HPDE6-E6E7 (cell line): ENCODE measurements around the gene DCLK1.

ENCODE experiments used
- DNase-seq: peaks from one replicate; pipeline ENCODE4 v3.0.0; 2011; ENCODE audit warnings: missing footprints; ENCODE audit errors: extremely low spot score

The DCLK1 gene

DNA sequence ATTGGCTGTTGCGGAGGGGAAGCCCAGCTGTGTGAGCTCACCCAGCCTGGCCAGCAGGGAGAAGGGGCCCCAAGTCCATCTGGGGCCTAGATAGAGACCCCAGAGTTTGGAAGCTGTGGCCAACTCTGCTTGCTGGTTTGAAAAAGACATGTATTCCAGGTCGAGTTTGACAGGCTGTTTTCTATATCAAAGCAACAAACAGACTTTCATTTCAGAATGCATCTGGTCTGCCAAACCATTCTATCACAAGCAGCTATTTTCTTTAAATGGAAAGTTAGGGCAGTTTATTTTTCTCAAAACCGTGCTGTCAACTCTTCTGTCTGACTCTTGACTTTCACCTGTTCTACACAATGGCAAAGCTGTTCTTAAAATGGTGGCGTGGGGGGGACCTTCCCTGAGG is 185.8 kb downstream of the DCLK1 start:
- no peak for DNase-seq

DNA sequence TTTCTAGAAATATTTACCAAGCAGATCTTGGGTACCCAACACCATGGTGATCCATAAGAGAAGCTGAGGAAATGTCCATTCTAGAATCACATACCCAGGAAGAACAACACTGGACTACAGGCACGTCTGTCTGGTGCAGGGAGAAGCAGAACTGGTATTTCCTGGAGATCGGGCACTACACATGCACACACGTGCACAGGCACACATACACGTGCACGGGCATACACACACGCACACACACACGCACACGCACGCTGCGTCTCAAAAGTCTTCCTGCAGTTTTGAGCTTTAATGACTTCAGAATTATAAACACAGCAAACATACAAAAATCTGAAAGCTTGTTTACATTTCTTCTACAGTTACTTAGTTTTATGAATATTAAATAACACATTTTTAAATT is 189.8 kb downstream of the DCLK1 start:
- DNase-seq, result no peak

DNA sequence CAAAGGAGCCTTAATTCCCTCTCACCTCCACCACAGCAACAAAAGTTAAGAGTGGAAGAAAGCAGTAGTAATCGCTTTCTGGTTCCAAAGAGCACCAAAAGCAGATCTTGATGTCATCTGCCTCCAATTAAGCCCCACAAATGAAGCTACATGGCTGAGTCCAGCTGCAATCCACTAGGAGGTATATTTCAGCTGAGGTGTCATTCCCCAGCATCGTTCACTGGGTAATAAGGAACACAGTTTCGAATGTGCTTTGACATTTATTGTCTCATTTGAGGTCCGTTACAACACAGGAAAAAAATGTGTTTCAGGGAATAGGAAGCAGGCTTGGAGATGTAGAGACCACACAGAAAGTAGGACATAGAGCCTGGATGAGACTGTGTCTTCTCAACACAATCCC is 190.4 kb downstream of the DCLK1 start:
- DNase-seq, result no peak

DNA sequence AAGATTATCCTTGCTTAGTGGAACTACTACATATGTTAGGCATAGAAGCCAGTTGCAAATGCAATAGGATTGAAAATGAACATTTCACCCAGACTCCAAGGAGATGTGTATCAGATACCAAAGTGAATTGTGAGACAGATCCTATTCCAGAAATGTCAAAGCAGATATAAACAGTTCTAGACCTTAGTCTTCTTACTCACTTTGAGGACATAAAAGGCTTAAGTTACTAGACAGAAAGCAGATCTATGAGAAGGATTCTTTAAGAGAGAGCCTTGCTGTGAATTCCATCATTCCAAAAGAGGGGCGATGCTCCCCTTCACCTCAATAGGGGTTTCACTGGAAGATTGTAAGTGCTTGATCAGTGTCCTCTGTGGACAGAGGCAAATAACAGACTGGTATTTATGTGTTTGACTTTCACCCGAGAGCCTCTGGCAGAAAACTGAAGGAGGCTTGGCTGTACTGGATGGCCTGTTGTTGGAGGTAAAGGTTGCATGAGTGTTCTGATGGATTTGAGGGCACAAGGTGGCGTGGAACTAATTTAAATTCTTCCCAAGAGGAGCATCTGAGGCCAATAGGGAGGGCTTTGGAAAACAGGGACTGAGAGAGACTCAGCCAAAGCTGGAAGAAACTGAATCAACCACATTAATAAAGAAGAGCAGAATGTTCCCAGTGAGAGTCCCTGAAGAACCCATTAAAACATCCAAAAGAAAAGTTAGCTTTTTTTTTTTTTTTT is 194.8 kb downstream of the DCLK1 start:
- no peak for DNase-seq

DNA sequence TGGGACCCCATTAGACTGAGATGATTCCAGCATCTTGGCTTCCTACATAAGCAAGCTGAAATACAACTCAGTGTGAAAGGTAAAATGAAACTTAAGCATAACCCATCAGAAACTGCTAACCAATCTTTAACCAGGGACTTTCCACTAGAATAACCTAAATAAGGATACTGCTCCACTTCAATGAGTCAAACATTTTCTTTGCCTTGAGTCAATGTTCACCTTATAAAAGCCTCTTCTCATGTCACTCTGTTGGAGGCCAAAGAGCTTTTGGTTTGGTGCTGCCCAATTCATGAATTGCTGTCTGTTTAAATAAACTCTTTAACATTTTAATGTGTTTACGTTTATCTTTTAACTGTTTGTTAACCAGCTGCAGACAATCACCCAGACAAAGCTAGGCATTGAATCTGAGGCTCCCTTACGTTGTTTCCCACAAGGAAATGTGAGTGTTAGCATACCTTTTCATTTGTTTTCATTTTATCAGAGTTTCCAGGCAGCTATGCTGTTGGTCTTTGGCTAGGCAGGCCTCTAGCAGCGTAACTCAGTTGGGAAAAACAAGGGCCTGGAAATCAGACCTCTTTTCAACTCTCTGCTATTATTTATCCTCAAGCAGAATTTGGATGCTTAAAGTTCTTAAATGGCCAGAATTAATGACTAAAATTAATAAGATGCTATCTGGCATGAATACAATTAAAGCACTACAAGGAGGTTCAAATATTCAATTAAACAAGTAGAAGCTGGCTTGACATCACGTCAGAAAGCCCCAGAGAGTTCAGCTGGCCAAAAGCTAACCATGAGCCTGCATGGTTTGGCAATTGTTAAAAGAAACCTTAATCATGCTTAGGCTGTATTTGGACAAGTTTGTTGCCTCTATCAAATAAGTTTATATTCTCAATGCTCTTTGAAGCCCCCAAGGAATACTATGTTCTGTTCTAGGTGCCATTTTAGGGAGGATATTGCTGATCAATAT is 200.2 kb downstream of the DCLK1 start:
- no peak for DNase-seq

DNA sequence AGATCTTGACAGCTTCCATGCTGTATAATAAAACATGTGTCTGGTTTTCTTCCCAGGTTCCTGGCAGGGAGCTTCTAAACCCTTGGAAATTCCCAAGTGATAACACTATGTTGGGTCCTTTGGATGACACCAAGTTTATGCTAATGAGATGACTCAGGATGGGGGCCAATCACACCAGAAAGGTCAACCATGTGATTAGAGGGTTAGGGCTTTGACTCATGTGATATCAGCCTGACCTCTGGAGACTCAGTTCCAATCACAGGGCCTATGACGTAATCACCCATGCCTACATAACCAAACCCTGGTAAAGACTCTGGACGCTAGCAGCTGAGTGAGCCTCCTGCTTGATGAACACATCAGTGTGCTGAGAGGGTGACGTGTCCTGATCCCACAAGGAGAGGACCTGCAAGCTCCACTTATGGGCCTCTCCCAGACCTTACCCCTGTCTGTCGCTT is 203.6 kb downstream of the DCLK1 start:
- DNase-seq, result no peak

DNA sequence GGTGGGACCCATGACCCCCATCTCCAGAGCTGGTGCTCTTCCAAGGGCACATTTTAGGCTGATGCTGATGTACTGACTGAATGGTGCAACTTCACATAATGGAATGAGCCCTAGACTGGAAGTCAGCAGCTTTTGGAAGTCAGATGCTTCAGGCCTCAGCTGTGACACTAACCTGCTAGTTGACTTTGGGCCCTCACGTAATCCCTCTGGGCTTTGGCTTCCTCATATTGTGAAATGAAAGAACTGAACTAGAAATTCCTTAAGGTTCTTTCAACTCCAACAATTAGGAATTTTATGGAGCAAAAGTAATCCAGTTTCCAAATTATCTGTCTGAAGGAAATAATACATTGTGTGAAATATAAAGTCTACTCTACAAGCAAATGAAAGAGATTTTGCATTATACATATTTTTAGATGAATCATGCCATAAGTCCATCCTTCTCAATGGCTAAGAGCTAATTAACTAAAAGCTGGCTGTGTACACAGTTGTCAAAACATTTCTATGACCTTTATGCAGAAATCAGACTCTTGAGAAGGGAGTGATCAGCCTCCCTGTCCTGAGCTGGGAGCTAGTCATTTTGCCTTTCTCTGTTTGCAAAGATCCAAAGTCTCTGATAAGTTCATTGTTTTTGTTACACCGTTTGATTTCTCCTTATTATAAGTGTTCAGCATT is 204.2 kb downstream of the DCLK1 start:
- DNase-seq, result no peak

DNA sequence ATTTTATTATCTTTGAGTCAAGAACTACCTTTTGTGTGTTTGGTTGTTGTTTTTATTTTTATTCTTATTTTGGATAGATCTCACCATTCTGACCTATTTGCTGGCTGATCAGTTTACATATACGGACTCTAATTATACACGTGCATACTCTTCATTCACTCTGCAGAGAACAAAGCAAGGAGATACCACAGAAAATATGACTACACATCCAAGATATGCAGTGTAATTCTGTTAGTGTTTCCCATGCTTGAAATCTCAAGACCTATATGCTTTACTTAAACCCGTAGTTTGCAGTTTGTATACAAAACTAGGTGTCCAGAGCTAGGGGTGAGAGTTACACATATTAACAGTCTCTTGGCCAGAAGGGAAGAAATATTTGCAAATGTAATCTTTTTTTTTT is 205.5 kb downstream of the DCLK1 start:
- DNase-seq, result no peak

DNA sequence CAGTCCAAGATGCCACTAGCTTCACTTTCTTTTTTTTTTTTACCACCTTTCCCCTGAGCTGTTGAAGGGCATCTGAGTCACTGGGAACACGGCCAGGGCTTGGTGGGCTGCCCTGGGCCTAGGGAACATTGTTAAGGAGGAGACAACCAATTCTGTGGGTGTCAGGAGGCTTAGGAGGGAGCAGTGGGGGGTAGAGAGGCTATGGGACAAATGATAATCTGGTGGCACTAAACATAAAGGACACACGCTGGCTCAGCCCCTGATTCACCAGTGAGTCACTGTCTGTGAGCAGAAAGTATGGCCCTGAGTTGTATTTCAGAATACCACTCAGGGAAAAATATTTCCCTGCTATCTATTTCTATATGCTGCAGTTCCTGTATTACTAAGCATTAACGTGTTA is 207.8 kb downstream of the DCLK1 start:
- peak; percentile 19 for DNase-seq

DNA sequence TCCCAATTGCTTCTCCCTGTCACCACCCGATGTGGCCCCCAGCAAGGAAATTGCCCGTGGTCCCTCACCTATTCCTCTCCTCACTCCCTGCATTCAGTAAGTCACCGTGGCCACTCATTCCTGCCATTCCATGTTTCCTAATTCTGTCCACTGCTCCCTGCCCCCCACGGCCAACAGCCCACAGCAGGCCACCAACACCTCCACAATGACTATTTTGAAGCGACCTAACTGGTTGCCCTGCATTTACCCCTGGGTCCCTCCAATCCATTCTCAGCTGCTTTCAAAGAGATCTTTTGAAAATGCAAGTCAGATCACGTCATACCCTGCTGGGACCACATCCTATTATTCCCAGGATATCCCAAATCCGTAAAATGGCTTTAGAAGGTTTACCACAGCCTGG is 210.4 kb downstream of the DCLK1 start:
- no peak for DNase-seq

DNA sequence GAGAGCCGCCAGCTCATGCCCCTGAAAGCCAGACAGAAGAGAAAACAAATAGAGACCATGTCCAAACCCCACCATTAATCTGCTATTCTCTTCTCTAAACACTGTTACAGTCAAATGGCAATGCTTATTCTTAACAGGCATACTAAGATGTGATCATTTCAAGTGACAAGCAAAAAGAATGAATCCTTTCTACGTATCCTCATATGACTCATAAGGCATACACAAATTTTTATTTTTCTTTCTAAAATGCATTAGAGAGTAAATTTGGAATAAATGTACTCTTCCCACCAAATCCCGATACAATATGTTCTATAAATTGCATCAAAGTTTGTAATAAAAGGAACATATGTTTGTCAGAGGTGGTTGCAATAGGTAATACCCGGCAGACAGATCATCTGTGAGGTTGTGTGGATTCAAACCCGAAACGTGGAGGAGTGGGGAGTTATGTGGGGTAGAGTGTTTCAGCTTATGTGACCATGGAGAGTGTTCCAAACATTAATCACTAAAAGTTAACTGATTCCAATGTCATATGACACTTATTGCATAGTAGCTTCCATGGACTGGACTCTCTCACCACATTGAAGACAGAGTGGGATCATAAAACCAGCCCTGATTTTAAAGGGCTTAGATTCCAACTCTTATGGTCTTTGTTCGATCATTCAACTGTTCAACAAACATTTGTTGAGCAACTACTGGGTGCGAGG is 213.1 kb downstream of the DCLK1 start:
- no peak for DNase-seq

DNA sequence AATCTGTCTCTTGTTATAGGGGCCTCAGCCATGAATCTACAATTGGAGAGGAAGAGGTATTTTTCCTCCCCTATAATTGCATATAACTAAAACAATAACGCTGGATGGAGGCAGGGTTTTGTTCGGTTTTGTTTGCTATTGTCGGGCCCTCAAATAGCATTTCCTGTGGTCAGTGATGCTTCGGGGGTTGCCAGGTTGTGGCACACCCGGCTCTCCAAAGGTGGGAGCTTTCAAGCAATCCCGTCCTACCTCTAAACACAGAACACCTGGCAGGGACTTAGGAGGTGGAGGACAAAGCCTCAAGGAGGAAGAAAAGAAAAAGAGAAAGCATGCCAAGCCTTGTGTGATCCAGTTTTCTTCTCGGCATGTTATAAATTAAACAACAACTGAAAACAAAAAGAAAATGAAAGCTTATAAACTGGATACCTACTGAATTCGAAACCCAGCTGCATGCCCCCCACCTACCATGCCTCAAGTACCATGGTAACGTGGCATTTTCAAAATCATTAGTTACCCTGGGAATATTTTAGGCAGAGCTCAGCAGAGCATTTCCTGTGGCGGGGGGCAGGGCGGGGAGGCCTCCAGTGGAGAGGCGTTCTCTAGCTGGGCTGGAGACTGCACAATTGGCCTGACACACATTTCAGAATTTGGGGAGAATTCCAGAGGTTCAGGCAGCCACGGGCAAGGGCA is 213.8 kb downstream of the DCLK1 start:
- DNase-seq, result no peak

DNA sequence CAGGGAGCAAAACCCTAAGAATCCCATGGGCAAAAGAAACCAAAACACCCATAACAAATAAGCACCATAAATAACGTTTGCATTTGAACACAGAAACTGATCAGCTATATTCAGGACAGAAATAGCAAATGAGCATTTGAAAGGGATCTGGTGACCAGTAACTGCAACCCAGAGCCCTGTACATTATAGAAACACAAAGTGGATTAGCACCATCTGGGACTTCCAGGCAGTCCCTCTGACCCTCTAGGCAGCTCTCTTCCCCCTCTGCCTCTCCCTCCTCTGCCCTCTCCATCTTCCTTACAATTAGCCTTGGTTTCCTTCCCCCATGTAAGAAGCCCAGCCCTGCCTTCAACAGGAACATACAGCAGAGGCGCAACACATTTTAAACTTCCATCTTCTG is 215.0 kb downstream of the DCLK1 start:
- DNase-seq, result no peak

DNA sequence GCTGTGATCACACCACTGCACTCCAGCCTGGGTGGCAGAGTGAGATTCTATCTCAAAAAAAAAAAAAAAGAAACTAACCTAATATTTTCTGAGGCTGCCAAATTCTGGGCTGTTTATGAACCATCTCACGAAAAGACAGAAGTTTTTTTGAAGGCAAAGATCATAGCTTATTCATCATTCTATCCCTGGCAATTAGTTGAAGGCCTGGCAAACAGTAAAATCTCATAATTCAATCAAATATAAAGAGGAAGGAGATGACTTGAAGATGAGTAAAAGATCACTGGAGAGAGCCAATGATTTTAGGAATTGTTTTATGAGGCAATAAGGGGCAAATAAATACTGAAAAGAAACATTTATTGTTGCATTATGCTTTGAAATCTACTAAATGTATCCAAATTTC is 216.5 kb downstream of the DCLK1 start:
- DNase-seq, result no peak

DNA sequence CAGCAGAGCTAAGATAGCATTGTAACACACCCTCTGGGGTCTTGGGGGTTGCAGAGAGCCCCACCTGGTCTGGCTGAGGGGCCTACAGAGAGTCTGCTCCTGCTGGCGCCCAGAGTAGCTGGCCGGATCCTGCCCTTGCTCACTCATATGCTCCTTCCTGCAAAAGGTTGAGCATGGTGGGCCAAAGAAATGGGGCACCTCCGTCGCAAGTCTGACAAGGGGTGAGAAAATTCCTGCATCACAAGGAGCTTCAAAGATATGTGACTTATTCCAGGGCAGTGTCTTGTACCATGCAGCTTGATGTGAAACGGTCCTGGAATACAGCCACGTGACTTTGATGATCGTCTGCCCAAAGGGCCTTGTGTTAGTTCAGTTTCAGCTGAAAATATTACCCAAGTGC is 218.3 kb downstream of the DCLK1 start:
- DNase-seq, result no peak

DNA sequence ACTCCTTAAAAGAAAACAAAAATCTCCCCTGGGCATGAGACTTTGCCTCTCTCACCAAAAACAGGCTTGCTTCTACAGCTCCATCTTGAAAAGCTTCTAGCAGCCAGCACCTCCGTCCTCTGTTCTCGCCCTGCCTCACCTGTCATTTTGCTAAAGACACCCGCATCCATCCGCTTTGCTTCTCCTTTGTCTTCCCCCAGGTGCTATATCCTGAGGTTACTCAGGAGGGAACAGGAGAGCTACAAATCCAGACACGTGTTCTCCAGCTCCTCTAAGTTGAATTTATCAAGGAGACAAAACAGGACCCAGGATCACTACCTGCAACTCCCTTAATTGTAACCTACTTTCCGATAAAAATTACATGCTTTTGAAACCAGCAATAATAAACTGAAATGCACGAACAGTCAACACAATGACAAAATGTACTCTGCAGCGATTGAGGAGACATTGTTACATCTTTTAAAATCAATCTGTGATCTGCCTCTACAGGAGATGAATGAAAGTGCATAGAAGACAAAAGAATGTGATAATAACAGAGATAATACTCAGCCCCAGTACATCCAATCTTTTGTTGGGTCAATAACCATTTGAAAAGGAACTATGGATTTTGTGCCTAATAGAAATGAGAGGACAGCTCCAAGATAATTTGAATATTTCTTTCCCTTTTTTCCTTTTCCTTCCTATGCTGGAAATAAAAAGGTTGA is 221.2 kb downstream of the DCLK1 start:
- no peak for DNase-seq

DNA sequence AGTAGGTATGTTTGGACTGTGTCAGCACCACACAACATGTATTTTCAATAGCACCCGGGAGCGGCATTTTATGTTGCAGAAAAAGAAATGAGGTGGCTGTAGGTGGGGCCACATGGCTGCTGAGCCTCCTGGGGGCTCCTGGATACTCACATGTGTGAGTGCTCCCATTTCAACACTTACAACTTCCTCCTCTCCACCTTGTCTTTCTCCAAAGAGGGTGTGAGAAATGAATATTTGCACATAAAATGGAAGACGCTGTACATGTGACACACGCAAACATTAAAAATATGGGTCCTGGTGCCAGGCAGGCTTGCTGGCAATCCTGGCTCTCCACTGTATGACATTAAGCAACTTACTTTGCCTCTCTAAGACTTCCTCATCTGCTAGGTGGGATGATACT is 222.1 kb downstream of the DCLK1 start:
- no peak for DNase-seq

DNA sequence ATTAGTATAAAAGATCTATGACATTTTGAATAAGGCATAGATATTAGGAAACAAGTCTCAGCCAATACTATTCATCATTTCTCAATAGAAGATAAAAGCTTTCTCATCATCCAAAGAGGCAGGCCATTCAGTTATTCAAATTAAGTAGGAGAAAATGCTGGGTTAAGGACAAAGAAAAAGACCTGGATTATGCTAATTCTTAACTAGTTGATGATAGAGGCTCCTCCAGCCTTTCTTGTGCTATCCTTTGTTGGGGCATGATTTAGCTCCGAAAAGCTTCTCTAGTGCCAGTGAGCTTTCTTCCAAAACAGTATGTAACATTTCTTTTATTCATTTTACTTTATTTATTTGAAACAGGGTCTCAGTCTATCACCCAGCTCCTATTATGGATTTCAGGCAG is 223.0 kb downstream of the DCLK1 start:
- no peak for DNase-seq

DNA sequence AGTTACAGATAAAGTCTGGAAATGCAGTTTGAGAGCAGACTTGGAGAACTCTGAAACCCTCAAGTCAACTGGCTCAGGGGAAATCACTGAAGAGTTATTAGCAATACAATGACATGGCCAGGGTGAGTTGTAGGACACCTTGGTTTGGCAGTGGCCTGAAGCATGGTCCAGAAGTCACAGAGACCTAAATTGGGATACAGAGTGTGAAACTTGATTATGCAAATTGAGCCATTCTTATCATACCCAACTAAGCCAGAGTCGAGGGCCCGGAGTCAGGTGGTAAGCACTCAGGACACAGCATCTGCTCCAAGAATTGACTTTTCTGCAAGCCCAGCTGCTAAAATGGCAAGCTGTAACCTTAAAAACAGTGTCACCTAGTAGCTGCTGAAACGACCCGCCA is 224.5 kb downstream of the DCLK1 start:
- no peak for DNase-seq

DNA sequence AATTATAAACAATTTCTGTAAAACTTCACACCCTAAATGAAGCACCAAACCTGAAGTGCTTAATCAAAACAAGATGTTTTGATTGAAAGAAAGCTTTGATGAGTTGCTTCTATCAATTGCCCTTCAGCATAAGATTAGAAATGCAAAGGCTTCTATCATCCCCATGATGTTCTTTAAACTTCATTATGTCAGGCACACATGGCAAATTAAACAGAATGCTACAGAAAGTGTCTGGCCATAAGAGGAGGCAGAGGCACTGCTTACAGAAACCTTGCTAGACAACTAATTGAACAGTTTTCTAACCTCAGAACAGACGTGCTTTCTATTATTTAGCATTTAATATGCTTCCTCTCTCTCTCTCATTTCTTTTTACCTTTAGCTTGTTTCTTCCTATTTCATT is 228.1 kb downstream of the DCLK1 start:
- no peak for DNase-seq

DNA sequence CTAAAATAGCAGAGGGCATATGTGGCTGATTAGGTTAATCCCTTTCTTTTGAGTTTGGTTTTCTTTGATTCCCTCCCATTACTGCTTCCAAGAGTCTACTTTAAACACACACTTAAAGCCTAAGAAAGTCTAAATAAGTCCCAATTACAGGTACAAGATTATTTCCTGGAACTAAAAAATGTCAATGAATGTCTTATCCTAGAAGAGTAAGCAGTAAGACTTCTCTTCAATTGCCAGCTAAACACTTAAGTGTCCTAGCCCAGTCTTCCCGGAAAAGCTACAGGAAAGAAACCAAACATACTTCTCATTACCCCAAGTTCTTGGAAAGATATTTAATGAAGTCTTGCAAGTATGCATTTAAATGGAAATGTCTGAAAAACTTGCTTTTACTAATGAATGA is 233.1 kb downstream of the DCLK1 start:
- DNase-seq, result no peak
